Superior temporal gyrus (tissue), 1 donor: ENCODE measurements around the gene GHRHR.

Source experiments
- DNase-seq: peaks from one replicate; pipeline ENCODE4 v3.0.0-alpha.2; 2016; ENCODE audit errors: extremely low spot score

Gene GHRHR

GRCh38 chr7:30968294-30968693 lies 4.5 kb downstream of the GHRHR start:
- no peak for DNase-seq

GRCh38 chr7:30968747-30969603 lies 5.2 kb downstream of the GHRHR start:
- DNase-seq = no peak

GRCh38 chr7:30969604-30969970 lies 5.8 kb downstream of the GHRHR start:
- DNase-seq = no peak

- no peak for DNase-seq
Observed at GRCh38 chr7:30970074-30970473, 6.3 kb downstream of the GHRHR start.

- no peak for DNase-seq
Observed at GRCh38 chr7:30970594-30971094, 6.9 kb downstream of the GHRHR start.

GRCh38 chr7:30971440-30971839 lies 7.7 kb downstream of the GHRHR start:
- no peak for DNase-seq

GRCh38 chr7:30971840-30972563 lies 8.2 kb downstream of the GHRHR start:
- no peak for DNase-seq

- DNase-seq = no peak
Observed at GRCh38 chr7:30973292-30973691, 9.5 kb downstream of the GHRHR start.

- no peak for DNase-seq
Observed at GRCh38 chr7:30973791-30974604, 10.2 kb downstream of the GHRHR start.

- DNase-seq = no peak
Observed at GRCh38 chr7:30974605-30975255, 11.0 kb downstream of the GHRHR start.

GRCh38 chr7:30975256-30975899 lies 11.6 kb downstream of the GHRHR start:
- no peak for DNase-seq

- no peak for DNase-seq
Observed at GRCh38 chr7:30976381-30976780, 12.6 kb downstream of the GHRHR start.

GRCh38 chr7:30977222-30977621 lies 13.5 kb downstream of the GHRHR start:
- DNase-seq = no peak

- no peak for DNase-seq
Observed at GRCh38 chr7:30977896-30978564, 14.3 kb downstream of the GHRHR start.

- DNase-seq = no peak
Observed at GRCh38 chr7:30979027-30979426, 15.3 kb downstream of the GHRHR start.

GRCh38 chr7:30980194-30980593 lies 16.4 kb downstream of the GHRHR start:
- no peak for DNase-seq

- DNase-seq = no peak
Observed at GRCh38 chr7:30980751-30981150, 17.0 kb downstream of the GHRHR start.

- peak; percentile 95 for DNase-seq
Observed at GRCh38 chr7:30983042-30983913, 19.5 kb downstream of the GHRHR start.

- no peak for DNase-seq
Observed at GRCh38 chr7:30983914-30984247, 20.1 kb downstream of the GHRHR start.
